NCI-H1694 treated with DMSO at 0.1 percent for 48 hours (cell line): ENCODE measurements around the gene GRIN2C.
"Not testable (repeated sequence)": the region's sequence is repeated elsewhere in the genome, so short reads cannot be mapped to it uniquely, and the experiment has no call there.

ENCODE experiments used
- DNase-seq: peaks from one replicate; lab custom pipeline; 2025; lab: John Stamatoyannopoulos, UW

Gene GRIN2C

GRCh38 chr17:74879308-74879707 is 19.6 kb upstream of the GRIN2C start:
- DNase-seq, result no peak

- no peak for DNase-seq
Observed at GRCh38 chr17:74878658-74879057, 19.0 kb upstream of the GRIN2C start.

DNA sequence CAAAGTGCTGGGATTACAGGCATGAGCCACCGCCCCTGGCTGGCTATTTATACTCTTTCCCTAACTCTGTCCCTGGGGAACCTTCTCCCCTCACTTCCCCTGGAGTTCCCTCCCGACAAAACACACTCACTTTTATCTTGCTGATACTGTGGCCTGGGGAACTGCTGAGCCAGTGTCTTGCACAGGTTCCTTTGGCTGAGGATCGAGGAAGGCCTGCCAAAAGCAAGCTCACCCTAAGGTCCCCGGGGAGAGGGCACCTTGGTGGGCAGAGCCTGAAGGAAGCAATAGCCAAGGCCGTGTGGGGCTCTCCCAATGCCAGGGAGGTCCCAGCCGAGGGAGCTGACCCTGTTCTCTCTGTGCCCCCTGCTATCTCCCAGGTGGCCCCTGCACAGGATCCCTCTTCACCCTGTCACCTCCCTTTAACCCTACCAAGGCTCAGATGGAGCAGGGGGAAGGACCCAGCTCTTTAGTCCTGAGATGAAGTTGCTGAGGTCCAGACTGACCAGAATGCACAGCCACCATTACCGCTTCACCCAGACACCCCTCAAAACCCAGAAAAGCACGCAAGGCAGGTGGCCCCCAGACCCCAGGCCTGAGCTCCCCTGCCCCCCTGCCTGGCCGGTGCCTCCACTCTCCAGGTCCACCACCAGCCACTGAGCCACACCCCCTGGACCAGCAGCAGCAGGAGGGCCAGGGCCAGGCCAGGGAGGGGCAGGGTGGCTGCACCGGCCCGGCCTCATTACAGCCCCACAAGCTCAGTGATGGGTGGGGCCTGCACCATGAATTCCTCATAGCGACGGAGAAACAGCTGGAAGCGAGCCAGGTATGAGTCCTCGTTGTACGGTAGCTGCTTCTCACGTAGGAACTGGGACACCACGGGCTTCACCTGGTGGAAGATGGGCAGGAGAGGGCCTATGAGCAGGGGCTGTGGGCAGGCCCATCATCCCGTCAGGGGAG is 18.2 kb upstream of the GRIN2C start:
- DNase-seq, result no peak

- no peak for DNase-seq
Observed at GRCh38 chr17:74875977-74876593, 16.4 kb upstream of the GRIN2C start.

DNA sequence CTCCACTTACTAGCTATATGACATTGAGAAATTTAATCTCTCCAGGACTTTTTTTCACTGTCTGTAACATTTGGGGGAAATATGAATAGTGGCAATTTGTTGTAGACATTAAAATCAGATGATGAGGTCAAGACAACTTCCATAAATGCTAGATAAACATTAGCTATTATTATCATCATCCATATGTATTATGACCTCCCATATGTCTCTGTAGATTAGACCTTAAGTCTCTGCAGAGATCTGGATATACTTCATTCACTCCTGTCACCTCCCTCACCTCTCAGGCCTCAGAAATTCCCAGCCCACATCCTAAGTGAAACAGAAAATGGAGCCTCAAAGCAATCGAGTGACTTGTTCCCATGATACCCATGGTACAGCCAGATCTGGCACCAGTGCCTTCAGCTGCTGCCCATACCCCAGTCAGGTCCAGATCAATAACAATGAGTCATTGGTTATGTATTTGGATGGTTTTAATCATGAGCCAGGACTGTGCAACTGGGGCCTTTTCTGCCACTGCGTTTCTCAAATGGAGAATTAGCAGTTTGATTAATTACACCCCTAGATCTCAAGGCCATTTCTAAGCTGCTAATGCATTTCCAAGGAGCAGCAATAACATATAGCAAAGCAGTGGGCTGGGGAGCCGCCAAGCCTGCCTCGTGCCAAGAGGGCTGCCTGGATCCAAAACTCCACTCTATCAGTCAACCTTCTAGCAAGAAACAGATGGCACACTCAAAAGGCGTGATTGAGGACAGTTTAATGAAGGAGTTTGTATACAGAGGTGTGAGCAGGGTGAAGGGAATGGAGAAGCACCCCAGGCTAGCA is 15.7 kb upstream of the GRIN2C start:
- DNase-seq, result peak; percentile 58

DNA sequence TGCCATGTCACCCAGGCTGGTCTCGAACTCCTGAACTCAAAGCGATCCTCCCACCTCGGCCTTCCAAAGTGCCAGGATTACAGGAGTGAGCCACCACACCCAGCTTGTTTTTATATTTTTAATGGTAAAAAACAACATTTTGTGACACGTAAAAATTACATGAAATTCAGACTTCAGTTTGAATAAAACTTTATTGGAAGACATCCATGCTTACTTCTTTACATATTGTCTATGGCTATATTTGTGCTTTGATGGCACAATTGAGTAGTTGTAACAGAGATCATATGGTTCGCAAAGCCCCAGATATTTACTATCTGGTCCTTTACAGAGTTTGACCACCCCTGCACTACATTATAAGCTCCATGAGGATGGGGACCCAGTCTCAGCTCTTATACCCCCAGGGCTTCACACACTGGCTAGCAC is 14.9 kb upstream of the GRIN2C start:
- DNase-seq, result no peak

- no peak for DNase-seq
Observed at GRCh38 chr17:74873874-74874614, 14.4 kb upstream of the GRIN2C start.

DNA sequence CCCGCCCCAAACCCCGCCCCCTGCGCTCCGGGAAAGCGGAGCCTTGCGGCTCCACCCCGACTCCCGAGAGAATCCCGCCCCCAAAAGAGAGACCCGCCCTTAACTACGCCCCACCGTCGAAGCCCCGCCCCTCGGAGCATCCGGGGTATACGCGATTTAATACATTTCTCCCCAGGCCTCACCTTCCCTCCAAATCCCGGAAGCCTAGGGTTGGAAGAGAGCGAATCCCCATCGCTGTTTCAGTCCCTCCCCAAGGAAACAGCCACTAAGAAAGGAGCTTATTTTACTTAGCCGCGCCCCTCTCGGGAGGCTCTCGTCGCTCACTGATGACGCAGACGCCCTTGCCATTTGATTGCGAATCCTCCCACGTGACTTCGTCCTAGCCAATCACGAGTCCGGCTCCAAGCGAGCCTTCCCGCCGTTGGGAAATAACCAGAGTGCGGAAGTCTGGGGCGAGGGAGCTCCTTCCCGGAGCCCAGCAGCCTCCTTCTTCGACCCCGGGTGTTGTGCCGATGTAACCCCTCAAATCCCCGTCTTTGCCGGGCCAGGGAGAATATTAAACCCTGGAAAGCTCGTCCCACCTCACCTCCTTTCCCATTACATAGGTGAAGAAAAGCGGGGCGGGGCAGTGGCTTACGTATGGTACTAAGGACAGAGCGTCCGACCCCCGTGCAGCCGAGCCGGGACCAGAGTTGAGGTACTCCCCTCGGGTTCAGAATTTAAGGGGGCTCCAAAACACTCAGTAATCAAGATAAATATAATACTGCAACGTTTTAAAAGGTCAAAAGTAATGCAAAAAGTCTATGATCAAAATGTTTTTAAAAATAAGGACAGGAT is 13.6 kb upstream of the GRIN2C start:
- peak; percentile 99 for DNase-seq

GRCh38 chr17:74872313-74873036 is 12.8 kb upstream of the GRIN2C start, which contains the start of gene FDXR:
TSS of gene FDXR (minus strand) at chr17:74872994. CDS start at chr17:74872944, 50 bp downstream.
- no peak for DNase-seq

DNA sequence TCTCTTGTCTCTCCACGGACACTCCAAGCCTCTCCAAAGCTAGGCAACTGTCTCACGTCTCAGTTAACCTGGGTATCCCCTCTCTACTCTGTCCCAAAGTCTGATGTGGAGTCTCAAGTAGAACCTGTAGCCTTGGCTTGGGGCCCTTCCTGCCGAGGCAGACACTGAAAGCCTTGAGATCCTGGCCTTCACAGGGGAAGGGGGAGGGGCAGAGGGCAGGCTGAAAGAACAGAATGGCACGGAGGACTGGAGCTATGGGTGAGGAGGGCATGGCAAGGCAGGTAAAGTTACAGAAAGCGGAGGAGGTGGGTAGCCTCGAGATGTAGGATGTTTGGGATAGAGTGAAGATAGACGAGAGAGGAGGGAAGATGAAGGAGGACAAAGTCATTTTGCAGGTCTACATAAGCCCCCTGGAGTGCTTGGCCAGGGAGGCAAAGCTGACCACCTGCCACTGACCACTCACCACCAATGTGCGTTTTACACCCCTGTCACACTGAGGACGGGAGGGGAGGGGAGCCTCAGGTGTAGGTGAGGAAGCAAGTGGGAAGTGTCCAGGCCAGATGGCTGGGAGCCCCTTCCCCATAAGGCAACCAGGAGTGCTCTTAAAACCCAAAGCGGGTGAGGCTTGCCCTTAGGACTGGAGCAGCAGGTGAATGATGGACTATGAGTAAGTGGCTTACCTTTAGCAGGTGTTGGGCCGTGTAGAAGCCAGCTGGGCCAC is 11.8 kb upstream of the GRIN2C start:
- no peak for DNase-seq

DNA sequence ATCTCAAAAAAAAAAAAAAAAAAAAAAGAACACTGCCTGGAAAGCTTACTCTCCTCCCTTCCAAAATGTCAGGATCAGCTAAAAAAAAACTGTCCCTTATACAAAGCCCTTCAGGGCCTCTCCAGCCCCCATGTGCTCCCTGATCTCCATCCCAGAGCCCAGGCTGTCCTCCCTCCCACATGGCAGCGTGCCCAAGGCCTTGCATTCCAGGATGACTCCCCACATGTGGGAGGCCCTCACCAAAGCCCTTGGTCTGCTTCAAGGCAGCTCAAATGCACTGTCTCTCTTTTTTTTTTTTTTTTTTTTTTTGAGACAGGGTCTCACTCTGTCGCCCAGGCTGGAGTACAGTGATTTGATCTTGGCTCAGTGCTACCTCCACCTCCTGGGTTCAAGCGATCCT is 10.8 kb upstream of the GRIN2C start:
- no peak for DNase-seq

DNA sequence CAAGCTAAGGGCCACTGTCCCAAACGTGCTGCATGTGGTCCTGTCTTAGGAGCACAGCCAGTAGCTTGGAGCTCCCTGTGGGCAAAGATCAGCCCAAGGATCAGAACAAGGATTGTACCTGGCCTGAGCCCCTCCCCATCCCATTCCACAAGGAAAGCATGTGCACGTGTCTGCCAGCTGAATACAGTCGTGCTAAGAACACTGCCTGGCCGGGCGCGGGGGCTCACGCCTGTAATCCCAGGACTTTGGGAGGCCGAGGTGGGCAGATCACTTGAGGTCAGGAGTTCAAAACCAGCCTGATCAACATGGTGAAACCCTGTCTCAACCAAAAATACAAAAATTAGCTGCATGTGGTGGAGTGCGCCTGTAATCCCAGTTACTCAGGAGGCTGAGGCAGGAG is 10.3 kb upstream of the GRIN2C start:
- DNase-seq, result not testable (repeated sequence)

GRCh38 chr17:74868908-74869255 is 9.2 kb upstream of the GRIN2C start:
- no peak for DNase-seq

DNA sequence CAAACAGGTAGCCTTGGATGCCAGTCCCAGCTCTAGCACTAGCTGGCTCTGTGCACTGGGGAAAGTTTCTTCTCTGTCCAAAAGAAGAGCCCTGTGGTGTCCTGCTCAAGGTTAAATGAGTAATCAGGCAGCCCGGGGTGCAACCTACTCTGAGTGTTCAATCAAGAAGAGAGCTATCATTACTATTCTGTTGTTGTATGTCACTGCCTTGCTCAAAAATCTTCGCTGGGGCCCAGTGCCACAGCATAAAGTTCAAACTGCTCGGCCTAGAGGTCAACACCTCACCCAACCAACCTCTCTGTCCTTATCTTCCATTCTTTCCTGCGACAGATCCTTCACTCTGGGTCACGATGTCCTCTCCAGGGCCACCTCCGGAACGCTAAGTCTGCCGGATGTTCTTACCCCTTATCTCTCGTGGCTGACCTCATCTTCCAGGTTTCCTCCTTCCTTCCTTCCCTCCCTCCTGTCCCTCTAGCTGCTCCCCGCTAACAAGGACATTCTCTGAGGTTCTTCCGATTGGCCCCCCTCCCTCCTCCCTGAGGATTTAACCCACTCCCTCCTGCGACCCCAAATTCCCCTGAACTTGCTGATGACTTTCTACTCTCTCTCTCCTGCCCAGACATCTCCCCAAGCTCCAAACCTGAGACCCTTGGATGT is 8.7 kb upstream of the GRIN2C start:
- DNase-seq, result no peak

DNA sequence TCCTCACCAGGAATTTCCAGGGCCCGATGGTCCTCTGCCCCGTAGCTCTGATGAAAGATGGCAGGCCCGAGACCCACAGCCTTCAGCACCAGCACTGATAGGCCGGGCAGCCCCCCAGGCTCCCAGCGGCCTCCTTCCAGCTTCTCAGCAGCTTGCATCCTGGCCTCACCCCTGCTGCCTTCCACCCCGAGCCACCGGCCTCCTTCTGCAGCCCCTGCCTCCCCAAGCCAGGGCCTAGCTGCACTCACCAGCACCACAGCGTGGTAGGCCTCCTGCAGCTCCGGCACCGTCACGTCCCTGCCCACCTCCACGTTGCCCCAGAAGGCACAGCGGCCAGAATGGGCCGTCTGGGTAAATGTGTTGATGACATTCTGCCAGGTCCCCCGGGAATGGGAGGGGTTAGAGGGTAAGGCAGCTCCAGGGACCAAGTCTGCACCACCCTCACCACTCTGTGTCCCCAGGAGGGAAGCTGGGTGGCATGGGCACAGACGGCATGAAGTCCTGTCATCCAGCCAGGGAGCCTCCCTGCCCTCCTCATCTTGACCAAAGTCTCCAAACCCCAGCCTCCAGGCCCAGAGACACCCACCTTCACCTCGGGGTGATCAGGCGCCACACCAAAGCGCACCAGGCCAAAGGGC is 6.6 kb upstream of the GRIN2C start:
- no peak for DNase-seq

GRCh38 chr17:74865504-74866197 is 6.0 kb upstream of the GRIN2C start:
- no peak for DNase-seq

DNA sequence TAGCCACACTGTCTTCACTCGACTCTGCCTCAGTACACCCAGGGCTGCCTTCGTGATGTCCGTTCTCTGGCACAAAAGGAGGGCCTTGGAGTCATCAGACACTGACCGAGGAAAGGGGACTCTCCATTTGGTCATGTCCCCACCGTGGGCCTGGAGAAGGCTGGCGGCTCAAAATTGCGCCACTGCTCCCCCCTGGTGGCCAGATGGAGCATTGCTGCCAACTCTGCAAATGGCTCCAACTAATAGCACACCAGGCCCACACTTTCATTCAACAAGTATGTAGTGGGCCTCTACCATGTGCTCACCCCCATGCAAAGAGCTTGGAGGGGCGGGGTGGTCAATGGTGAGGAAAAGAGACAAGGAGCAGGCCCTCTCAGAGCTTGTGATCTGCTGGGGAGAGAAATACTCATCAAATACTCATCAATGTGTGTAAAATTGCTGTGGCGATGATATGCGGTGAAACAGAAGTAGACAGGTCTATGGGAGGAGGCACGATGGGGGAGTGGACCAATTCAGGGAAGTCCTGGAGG is 5.2 kb upstream of the GRIN2C start:
- peak; percentile 38 for DNase-seq
